Mucosa of descending colon (tissue), 3 donors: ENCODE data around the gene AXL. TPM values are rescaled to one million over a fixed set of nuclear protein-coding genes. Genes with fewer than 3 reads are reported as not detected.

Source experiments
- ATAC-seq: fragments of 200-7000 bp; cut with Tn5 transposase; one replicate; pipeline ENCODE4 v1.9.1; 2020; ENCODE audit warnings: mild to moderate bottlenecking, moderate library complexity
- DNase-seq, 3 donors: peaks; one replicate each; pipeline ENCODE4 v3.0.0-alpha.2; 2020
- H3K36me3 ChIP-seq: fragments of 200-600 bp; one replicate; pipeline ENCODE4 v1.8.0; 2021; ENCODE audit warnings: low read depth, mild to moderate bottlenecking
- H3K4me1 ChIP-seq: fragments of 200-600 bp; one replicate; pipeline ENCODE4 v1.8.0; 2021; ENCODE audit warnings: low read depth, mild to moderate bottlenecking
- H3K4me3 ChIP-seq: fragments of 200-600 bp; one replicate; pipeline ENCODE4 v1.8.0; 2021; ENCODE audit warnings: mild to moderate bottlenecking
- H3K9me3 ChIP-seq: fragments of 200-600 bp; one replicate; pipeline ENCODE4 v1.8.0; 2021; ENCODE audit warnings: mild to moderate bottlenecking
- intact Hi-C, 2 donors: fragments of 100-400 bp; cut with DNase I in 1 of 2; cut with micrococcal nuclease in 1 of 2; formaldehyde crosslinking; loops; one replicate each; pipeline versions ENCODE4 v1.11.0 to v1.11.1; 2022; cut with DNase I, micrococcal nuclease
- total RNA-seq, 3 donors: library from RNA; stranded (reverse); fragmentation: NEBNext Ultra II Directional in 2 of 3; extraction: Animal tissue kit (Norgen Biotek cat#: 25700) in 2 of 3; gene quantifications; one replicate each; pipeline versions ENCODE4 v1.2.1 to v1.2.4, GENCODE V29; 2021 to 2023
- TF ChIP-seq, protein P1 (sequence below): fragments of 200-600 bp; IDR thresholded peaks from one replicate; pipeline ENCODE4 v1.8.0; 2022; ENCODE audit warnings: antibody characterized with exemption, mild to moderate bottlenecking
- donor health status: DM: no; HTN: no; CAD: no; lungs with moderate emphysema.
- donor health status: DM: no; HTN: no; CAD: no.
- donor health status: DM: no; HTN: yes; CAD: no.

The AXL gene
- total RNA-seq, 3 donors from 2014 or later: 7.3 to 93.6 (median 19.3) TPM

- H3K36me3 ChIP-seq: no peaks in the 10 kb centered on the region
- intact Hi-C loops: no loop called here
Measured at GRCh38 chr19:41311072-41311471, 92.0 kb downstream of the AXL start.

More at GRCh38 chr19:41311072-41311471, 92.0 kb downstream of the AXL start:
- Histone ChIP-seq H3K4me3 (no peak overlapping the region), H3K4me1 (peaks cover 23% of the 10 kb centered on the region), H3K9me3 (no peaks in the 10 kb centered on the region)
- DNase-seq: no peak
- TF ChIP-seq, protein P1, sequence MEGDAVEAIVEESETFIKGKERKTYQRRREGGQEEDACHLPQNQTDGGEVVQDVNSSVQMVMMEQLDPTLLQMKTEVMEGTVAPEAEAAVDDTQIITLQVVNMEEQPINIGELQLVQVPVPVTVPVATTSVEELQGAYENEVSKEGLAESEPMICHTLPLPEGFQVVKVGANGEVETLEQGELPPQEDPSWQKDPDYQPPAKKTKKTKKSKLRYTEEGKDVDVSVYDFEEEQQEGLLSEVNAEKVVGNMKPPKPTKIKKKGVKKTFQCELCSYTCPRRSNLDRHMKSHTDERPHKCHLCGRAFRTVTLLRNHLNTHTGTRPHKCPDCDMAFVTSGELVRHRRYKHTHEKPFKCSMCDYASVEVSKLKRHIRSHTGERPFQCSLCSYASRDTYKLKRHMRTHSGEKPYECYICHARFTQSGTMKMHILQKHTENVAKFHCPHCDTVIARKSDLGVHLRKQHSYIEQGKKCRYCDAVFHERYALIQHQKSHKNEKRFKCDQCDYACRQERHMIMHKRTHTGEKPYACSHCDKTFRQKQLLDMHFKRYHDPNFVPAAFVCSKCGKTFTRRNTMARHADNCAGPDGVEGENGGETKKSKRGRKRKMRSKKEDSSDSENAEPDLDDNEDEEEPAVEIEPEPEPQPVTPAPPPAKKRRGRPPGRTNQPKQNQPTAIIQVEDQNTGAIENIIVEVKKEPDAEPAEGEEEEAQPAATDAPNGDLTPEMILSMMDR: no peak
- ATAC-seq: no peak

Other genes starting within 250 kb of the AXL start
- gene CYP2B6, start 227.9 kb upstream of the AXL start, total RNA-seq: 10 to 100 TPM in 1 of 3 donors, 1 to 10 TPM in 2; 3.7 to 11.4 (median 6.0) TPM
- not detected for gene CYP2A13, start 130.8 kb upstream of the AXL start, total RNA-seq
- not detected for gene CYP2F1, start 104.8 kb upstream of the AXL start, total RNA-seq
- 10 to 100 TPM in 2 of 3 donors, 1 to 10 TPM in 1; 9.1 to 45.4 (median 41.2) TPM for gene CYP2S1, start 26.0 kb upstream of the AXL start, total RNA-seq
- 100 to 1,000 TPM; 155 to 234 (median 190) TPM for gene HNRNPUL1, start 45.1 kb downstream of the AXL start, total RNA-seq
- 10 to 100 TPM; 26.2 to 29.6 (median 27.0) TPM for gene CCDC97, start 90.9 kb downstream of the AXL start, total RNA-seq
- 10 to 100 TPM in 2 of 3 donors, 1 to 10 TPM in 1; 8.2 to 39.6 (median 21.8) TPM for gene TGFB1, start 134.7 kb downstream of the AXL start, total RNA-seq
- gene B9D2, start 144.9 kb downstream of the AXL start, total RNA-seq: 10 to 100 TPM in 1 of 3 donors, 1 to 10 TPM in 2; 7.0 to 11.3 (median 9.1) TPM
- gene TMEM91, start 157.3 kb downstream of the AXL start, total RNA-seq: 10 to 100 TPM in 1 of 3 donors, 1 to 10 TPM in 2; 3.8 to 15.2 (median 5.6) TPM
- 10 to 100 TPM; 12.5 to 16.4 (median 13.3) TPM for gene EXOSC5, start 178.1 kb downstream of the AXL start, total RNA-seq
- 10 to 100 TPM; 16.6 to 22.5 (median 17.3) TPM for gene BCKDHA, start 178.6 kb downstream of the AXL start, total RNA-seq
- gene B3GNT8, start 208.2 kb downstream of the AXL start, total RNA-seq: 10 to 100 TPM; 28.8 to 69.4 (median 34.3) TPM
- 10 to 100 TPM; 38.9 to 61.0 (median 47.5) TPM for gene DMAC2, start 220.7 kb downstream of the AXL start, total RNA-seq
- gene ERICH4, start 223.9 kb downstream of the AXL start, total RNA-seq: not detected